ENCODE data around the gene GPR142.

The GPR142 gene

DNA sequence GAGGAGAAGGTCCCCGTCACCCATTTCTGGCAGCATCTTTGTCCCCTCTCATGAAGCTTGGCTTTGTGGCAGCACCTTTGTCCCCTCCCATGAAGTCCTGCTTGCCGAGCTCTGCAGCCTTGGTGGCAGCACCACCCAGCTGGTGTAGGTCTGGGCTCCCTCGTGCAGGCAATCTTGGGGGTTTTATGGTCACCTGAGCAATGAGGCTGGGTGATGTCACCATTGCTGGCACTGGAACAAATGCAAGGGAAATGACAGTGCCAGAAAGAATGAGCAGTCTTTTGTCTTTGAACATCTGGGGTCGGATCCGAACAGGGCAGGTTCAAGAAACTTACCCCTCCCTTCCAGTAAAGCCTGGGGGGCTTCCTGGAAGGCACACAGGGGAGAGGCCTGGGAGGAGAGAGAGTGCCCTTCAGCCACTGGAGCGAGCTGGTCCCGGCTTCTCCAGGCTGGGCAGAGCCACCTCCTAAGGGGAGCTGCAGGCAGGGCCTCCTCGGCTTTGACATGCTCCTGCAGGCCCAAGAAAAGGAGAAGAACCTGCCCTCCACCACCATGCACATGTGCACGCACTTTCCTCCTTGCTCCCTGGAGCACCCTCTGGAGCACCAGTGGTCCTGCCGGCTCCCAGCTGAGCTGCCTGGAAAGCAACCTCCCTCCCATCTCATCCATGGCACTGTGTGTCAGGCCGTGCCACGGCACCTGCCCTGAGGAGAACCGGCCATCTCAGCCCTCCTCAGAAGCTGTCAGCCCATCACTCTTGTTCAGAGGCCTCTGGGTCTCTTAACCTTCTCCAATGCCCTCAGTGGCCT lies 21.7 kb upstream of the GPR142 start:
- DNase-seq = no peak

DNA sequence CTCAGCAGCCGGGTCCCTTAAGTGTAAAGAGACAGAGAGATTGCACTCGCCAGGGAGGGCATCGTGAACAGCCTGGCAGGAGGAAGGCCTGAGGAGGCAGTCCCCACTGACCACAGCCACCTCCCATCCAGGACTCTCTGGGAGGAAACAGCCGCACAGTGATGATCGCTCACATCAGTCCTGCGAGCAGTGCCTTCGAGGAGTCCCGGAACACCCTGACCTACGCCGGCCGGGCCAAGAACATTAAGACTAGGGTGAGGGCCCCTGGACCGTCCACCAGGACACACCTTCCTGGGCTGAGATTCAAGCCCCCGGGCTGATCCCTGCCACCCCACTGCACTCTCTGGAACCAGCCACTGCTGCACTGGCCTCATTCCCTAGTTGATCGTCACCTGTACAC lies 19.7 kb upstream of the GPR142 start:
- no peak for DNase-seq

DNA sequence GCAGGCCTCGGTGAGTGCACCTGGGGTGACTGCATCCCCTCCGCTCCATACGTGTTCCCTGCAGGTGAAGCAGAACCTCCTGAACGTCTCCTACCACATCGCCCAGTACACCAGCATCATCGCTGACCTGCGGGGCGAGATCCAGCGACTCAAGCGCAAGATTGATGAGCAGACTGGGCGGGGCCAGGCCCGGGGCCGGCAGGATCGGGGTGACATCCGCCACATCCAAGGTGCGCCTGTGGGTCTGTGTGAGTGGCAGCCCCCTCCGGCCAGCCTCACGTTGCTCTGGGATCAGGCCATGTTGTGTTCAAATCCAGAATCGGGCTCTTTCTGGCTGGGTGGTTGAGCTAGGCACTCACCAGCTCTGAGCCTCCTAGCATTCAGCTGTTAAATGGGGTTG lies 18.2 kb upstream of the GPR142 start:
- no peak for DNase-seq

DNA sequence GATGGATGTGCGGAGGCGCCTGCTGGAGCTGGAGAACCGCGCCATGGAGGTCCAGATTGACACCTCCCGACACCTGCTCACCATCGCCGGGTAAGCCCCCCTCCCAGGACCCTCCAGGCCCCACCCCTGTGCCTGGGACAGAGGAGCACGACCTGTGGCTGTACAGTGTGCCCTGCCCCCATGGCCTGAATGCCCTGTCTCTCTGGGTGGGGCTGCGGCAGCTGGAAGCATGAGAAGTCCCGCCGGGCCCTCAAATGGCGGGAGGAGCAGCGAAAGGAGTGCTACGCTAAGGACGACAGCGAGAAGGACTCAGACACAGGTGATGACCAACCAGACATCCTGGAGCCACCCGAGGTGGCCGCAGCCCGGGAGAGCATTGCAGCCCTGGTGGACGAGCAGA lies 16.8 kb upstream of the GPR142 start:
- DNase-seq = no peak

DNA sequence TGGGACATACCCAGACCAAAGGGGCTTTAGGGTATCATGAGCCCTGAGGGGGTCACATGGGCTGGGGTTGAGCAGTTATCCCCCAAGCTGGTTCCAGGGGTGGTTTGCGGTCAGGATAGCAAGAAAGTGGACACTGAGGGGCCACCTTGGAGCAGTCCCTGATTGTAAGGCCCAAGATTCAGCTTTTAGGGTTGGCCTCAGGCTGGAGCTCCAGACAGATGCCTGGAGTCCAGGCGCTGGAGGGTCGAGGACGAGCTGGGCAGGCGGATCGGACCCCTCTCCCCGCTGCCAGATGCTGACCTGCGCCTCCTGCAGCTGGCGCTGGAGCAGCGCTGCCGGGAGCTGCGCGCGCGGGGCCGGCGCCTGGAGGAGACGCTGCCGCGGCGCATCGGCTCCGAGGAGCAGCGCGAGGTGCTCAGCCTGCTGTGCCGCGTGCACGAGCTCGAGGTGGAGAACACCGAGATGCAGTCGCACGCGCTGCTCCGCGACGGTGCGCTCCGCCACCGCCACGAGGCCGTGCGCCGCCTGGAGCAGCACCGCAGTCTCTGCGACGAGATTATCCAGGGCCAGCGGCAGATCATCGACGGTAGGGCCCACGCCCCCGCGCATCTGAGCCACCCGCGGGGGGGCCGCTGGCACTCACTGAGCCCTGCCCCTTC lies 15.6 kb upstream of the GPR142 start:
- no peak for DNase-seq

DNA sequence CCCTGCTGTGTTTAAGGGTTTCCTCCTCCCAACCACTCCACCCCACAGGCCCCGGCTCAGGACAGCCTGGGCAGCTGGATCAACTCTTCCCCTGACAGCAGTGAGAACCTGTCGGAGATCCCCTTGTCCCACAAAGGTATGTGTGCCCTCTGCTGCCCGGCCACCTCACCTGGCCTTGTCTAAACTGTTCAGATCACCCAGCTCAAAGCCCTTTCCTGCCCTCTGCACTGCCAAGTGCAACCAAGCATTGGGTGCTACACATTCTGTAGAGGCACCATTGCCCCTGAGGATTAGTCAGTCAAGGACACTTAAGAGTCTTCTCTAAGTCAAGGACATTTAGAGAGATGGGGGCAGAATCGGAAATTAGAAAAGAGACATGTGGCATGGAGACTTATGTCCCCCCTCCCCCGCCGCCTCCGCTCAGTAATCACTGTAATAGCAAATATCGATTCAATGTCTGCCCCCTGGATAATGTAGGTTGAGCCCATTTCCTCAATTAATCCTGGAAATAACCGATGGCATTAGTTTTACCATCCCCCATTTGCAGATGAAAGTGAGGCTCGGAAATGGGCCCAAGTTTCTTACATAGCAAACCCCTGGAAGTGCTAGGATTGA lies 13.8 kb upstream of the GPR142 start:
- no peak for DNase-seq

DNA sequence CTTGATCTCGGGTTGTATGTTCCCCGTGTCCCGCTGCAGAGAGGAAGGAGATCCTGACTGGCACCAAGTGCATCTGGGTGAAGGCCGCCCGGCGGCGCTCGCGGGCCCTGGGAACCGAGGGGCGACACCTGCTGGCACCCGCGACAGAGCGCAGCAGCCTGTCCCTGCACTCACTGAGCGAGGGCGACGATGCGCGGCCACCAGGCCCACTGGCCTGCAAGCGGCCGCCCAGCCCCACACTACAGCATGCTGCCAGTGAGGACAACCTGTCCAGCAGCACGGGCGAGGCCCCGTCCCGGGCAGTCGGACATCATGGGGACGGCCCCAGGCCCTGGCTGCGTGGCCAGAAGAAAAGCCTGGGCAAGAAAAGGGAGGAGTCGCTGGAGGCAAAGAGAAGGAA lies 13.2 kb upstream of the GPR142 start:
- DNase-seq = no peak

DNA sequence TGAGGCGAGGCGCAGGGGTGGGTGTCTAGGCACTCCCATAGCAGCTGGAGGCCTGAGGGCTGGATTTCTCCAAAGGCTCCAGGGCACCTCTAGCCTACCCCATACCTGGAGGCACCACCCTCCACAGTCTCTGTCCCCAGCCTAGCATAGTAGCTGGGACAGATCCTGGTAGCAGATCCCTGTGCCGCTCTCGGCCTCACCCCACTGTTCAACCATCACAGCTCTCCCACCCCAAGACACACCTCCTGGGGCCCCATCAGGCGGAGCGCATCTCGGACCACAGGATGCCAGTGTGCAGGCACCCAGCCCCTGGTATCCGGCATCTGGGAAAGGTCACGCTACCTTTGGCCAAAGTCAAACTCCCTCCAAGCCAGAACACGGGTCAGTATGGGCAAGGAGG lies 12.7 kb upstream of the GPR142 start:
- no peak for DNase-seq

DNA sequence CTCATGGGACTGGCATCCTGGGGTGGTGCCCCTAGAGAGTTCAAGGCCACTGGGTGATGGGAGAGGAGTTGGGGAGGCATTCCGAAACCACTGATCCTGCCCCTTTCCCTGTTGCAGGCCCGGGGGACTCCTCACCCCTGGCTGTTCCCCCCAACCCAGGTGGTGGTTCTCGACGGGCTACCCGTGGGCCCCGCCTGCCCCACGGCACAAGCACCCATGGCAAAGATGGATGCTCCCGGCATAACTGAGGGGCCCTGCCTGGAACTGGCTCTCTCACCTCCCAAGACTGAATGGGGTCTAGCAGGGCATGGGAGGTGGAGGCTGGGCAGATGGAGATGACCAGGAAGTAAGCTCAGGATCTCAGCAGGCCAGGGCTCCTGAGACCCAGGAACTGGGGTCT lies 12.2 kb upstream of the GPR142 start:
- no peak for DNase-seq

DNA sequence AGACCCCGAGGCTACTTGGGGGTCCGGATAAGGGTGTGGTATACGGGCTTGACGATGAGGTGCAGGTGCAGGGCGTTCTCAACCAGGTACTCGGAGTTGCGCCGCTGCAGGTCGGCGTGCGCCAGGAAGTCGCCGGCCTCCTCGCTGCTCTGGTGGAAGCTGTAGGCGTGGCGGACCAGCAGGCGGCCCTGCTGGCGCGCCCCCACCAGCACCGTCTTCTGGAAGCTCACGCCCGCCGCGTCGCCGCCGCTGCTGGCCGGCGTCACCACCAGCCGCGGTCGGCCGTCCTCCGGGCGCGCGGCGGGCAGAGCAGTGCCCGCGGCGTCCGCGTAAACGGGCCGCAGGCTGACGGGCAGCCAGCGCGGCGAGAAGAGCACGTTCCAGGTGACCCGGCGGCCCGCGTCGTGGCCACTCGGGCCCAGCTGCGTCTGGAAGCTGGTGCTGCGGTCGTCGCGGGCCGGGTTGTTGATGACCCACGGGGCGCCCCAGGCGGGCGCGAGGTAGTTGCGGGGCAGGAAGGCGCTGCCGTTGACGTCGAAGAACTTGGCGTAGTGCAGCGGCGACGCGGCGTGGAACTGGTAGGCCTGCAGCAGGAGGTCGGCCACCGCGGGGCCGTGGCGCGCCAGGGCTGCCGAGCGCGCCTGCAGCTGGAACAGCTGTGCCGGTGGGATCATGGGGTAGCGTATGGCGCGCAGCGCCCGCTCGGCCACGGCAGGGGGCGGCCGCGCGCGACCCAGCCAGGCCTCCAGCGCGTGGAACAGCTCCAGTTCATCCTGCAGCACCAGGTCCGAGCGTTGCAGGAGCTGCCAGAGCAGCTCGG lies 10.4 kb upstream of the GPR142 start:
- DNase-seq = no peak

DNA sequence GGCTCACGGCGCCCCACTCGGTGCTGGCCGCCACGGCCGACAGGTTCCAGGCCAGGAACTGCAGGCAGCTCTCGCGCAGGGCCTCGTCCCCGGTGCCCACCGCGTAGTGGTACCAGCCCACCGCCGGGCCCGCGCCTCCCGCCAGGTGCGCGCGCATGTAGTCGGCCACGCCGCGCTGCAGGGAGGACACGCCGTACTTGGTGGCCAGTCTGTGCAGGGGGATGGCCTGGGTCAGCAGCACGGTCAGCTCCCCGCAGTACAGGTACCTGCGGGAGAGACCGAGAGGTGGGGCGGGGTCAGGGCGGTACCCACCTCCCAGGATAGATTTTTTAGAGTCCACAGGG lies 9.9 kb upstream of the GPR142 start:
- DNase-seq = no peak

DNA sequence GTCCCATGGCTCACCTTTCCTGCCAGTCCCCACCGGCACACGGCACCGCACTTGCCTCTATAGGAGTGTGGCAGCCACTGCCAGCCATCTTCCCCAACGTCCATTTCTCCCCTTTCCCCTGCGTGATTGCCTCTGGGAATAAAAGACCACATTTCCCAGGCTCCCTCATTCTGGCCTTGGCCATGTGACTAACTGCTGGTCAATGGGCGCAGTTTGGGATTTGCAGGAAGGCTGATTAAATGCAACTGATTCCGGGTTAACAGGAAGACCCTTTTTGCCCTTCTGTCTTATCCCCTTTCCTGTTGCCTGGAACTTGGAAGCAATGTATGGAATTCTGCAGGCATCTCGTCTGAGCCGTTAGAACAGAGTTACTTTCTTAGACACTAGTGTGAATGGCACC lies 8.6 kb upstream of the GPR142 start:
- no peak for DNase-seq

DNA sequence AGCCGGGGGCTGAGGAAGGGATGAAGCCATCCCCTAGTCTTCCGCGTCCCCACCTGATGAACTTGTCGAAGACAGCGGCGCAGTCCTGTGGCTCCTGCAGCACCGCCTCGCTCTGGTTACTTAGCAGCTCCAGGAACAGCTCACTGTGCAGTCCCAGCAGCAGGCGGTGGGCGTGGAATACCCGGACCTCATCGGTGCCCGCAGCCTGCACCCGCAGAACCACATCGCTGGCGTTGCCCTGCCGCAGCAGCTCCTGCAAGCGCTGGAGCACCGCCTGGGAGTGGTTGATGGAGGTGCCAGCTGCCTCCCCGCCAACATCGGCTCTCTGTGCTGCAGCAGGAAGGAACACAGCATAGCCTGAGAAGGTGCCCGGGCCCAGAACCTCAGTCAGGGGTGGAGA lies 7.4 kb upstream of the GPR142 start:
- DNase-seq = no peak

DNA sequence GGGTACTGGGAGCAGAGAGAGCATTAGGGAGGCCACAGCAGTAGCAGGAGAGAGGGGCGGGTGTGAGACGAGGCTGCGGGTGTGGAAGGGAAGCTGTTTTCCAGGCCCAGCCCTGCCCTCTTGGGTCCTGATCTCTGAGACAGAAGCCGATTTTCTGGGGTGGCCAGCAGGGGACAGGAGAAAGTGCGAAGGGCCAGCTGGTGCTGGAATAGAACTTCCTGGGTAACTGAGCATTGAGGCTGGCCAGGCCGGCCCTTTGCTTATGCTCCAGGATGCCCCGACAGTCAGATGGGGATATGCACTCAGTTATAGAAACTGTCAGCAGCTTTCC lies 6.4 kb upstream of the GPR142 start:
- no peak for DNase-seq

DNA sequence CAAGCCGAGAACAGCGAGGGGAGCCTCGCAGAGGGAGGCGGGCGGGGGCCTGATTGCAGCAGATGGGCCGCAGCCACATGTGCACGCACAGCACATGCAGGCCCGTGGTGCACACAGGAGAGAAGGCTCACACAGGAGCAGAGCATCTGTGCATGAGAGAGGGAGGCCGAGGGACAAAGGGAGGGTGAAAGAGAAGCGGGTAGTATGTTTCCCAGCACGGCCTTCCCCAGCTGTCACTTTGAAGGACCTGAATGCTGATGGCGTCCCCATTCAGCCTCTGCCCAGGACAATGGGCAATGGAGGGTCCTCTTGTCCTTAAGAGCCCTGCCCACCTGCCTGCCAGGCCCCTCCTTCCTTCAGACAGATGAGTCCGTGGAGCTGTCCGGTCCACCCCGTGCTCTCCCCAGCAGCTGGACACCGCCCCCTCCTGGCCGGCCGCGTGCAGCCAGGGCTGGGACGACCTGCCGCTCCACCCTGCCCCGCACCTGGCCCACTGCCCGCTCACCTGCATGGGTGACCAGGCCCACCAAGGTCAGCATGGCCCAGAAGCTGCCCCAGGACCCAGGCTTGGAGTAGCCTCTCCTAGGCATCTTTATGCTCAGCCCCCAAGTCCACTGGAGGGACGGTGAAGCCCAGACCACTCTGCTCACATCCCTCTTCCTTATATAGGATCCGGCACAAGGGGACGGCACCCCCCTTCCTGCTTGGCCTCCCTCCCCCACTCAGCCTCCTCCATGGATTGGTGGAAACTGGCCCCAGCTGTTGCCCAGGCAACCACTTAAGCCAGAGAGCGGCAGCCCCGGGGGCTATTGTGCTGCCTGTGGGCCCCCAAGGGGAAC lies 5.9 kb upstream of the GPR142 start, which contains the start of gene BTBD17:
TSS of gene BTBD17 (minus strand) at position 639 of the 839 bp plus-strand sequence. CDS start at position 590, 49 bp downstream.
- DNase-seq = peak; percentile 7

DNA sequence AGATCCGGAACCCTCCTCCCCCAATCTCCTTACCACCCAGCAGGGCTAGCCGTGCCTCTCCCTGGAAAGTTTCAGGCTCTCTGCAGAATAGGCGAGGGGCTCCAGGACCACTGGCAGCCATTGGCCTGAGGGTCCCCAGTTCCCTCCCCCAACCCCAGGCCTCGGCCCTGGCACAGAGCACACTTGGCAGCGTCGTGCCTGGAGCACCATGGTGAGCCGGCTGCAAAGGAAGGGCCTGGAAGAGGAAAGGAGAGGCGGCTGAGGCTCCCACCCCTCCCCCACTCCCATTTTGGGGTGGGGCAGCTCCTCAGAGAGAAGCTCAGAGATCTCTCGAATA lies 5.3 kb upstream of the GPR142 start:
- no peak for DNase-seq

DNA sequence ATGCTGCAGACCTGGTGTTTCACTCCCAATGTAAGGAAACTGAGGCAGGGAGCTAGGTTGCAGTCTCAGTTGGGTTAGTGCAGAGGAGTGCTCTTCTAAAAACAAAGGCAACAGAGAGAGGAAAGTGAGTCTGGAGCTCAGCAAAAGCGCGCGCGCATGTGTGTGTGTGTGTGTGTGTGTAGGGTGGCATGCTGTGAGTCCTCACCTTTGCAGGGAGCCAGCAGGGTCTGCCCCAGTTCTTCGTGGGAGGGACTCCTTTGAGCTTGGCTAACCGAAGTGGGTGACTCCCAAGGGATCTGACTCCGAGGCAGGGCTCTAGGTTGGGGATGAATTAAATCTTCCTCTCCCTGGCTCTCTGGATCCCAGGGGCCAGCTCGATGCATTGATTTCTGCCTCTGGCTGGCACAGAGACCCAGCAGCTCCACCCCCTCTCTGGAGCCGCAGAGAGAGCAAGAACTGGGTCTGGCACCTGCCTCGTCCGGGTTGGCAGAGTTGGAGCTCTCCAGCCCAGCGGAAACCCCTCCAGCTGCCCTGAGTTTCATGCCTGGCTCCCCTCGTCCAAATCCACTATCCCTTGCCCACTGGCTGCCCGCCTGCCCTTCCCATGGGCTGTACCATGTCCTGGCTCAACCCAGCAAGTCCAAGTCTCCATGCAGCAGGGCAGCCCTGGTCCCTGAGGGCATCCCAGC lies 4.4 kb upstream of the GPR142 start:
- DNase-seq = no peak

DNA sequence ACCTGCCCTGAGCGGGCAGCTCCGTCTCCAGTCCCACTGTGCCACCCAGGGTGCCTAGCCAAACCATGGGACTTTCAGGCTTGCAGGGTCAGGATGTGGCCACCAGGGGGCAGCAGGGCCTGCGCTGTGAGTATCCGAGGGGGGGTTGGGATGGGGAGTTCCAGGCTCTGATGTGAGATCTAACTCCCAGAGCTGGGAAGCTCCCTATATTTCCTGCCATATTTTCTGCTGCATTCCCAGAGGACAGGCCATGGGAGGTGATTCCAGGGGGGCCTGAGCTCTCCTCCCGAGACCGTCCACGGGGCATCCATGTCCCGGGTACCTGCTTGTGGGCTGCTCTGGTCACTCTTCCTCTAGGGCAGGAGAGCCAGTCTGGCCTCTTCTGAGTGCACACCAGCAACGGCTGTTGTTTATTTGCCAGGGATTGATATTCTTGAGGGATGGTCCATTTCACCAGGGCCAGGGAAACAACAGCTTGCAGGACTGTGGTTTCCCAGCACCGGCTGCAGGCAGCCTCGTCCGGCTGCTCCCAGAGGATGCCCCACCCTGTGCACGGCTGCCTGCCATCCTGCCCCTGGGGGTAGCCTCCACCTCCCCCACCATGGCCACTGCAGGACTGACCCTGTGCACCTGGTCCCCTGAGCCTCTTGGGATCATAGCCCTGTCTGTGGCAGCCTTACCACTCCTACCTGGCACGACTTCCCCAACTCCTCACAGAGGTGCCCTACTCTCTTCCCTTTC lies 1.2 kb downstream of the GPR142 start:
- DNase-seq = peak; percentile 65

DNA sequence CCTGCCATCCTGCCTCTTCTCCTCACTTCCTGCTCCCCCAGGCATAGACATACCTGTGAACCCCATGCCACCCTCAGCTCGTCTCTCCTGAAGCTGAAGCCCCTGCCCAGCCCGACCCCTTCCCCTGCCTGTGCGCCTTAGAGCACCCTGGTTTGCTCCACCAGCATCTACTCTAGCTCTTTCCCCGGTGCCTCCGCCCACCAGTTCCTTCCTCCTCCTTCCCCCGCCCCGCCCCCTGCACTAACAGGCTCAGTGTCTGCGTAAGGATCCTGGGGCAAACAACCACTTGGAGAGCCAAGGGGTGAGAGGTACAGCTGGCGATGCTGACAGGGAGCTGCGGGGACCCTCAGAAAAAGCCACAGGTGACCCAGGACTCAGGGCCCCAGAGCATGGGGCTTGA lies 1.9 kb downstream of the GPR142 start:
- DNase-seq = no peak

DNA sequence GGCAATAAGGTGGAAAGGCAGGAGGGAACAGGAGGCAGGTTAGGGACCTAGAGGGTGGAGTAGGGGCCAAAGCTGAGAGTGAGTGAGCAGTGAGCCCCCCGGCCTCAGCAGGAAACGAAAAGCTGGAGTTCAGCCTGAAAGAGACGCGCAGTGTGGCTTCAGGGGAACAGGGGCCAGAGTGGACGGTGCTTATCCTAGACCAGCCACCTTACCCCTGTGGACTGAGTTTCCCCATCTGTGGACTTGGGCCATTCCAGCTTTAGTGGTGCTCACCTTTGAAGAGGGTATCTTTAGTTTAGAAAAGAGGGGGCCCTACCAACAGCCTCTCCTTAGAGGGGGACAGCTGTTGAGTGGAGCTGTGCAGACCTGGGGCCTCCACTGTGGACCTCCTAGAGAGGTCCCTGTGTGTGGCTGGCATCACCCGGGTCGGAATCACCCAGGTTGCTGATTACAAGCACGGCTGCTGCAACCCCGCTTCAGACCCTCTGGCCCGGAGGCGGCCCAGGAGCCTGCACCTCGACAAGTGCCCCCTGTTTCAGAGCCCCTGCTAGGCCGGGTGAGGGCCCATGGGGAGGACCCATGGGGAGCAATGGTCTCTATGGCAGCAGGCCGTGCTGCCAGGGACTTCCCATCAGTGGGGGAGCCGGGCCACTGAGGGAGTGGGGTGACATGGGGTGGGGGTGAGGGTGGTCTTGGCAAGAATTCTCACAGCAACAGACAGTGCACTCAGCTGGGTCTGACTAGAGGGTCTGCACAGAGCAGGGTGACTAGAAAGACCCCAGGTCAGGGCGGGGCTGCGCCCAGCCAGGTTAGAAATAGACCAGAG lies 2.6 kb downstream of the GPR142 start:
- DNase-seq = no peak
